Activated CD8-positive, alpha-beta T cell treated with anti-CD3 and anti-CD28 coated beads for 36 hours (primary cell): ENCODE measurements around the gene GRAMD1B. TPM values are rescaled to one million over a fixed set of nuclear protein-coding genes. Genes with fewer than 3 reads are reported as not detected.
A peak's percentile ranks its signal among the peaks of the same experiment; 100 is the strongest.

Experiments used
- ATAC-seq: fragments of 200-7000 bp; cut with Tn5 transposase; one replicate; pipeline ENCODE4 v1.10.0; 2021; ENCODE audit warnings: mild to moderate bottlenecking, moderate library complexity
- CTCF ChIA-PET: fragments of 350-600 bp; sonication (Branson Sonifier 250); formaldehyde crosslinking; loops from one replicate; lab custom pipeline; 2021; ENCODE audit warnings: antibody characterized with exemption; lab: Charles Lee
- POLR2A ChIA-PET: fragments of 350-600 bp; sonication (Branson Sonifier 250); formaldehyde crosslinking; loops from one replicate; lab custom pipeline; 2021; ENCODE audit warnings: antibody characterized with exemption; lab: Charles Lee
- DNase-seq: peaks from one replicate; pipeline ENCODE4 v3.0.0-alpha.2; 2020
- H3K27ac Mint-ChIP-seq: one replicate; pipeline ENCODE4 v1.8.0; 2021; ENCODE audit warnings: mild to moderate bottlenecking, mixed read lengths
- H3K27me3 Mint-ChIP-seq: one replicate; pipeline ENCODE4 v1.8.0; 2021; ENCODE audit warnings: mixed read lengths
- H3K36me3 Mint-ChIP-seq: one replicate; pipeline ENCODE4 v1.8.0; 2021; ENCODE audit warnings: low read depth, mixed read lengths
- H3K4me1 Mint-ChIP-seq: one replicate; pipeline ENCODE4 v1.8.0; 2021; ENCODE audit warnings: low read depth, mixed read lengths
- H3K4me3 Mint-ChIP-seq: one replicate; pipeline ENCODE4 v1.8.0; 2021; ENCODE audit warnings: mild to moderate bottlenecking, moderate library complexity, mixed read lengths
- H3K9me3 Mint-ChIP-seq: one replicate; pipeline ENCODE4 v1.8.0; 2021; ENCODE audit warnings: mixed read lengths
- intact Hi-C: fragments of 100-400 bp; cut with micrococcal nuclease; formaldehyde crosslinking; loops from one replicate; pipeline ENCODE4 v1.10.0; 2022
- total RNA-seq, 2 experiments: library from RNA; stranded (reverse); gene quantifications; one replicate each; pipeline ENCODE4 v1.2.3, GENCODE V29; 2021
- TF ChIP-seq, protein P1 (sequence below): fragments of 200-600 bp; IDR thresholded peaks from one replicate; pipeline ENCODE4 v1.8.0; 2022; ENCODE audit warnings: antibody characterized with exemption, mild to moderate bottlenecking

Gene GRAMD1B
- total RNA-seq, 2 experiments from 2014 or later: 15.4 to 16.2 TPM

DNA sequence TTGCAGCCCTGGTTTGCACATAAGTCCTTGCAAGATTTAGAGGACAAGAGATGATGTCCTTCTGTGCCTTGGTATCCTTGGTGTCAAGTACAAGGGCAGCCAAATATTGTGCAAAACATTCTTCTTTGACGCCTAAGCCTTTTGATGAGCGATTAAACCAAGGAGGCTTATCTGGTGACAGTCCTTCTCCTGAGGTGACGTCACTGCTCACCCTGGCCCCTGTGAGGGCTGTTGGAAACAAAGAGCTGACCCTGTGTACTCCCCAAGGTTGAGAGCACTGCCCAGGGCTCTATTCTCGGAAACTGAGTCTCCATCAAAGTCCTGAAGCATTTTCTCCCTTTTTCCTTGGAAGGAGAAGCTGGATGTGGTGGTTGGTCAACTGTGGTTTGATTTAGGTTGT, 4.7 kb upstream of the GRAMD1B start:
- H3K27ac Mint-ChIP-seq: no peak overlapping the region

DNA sequence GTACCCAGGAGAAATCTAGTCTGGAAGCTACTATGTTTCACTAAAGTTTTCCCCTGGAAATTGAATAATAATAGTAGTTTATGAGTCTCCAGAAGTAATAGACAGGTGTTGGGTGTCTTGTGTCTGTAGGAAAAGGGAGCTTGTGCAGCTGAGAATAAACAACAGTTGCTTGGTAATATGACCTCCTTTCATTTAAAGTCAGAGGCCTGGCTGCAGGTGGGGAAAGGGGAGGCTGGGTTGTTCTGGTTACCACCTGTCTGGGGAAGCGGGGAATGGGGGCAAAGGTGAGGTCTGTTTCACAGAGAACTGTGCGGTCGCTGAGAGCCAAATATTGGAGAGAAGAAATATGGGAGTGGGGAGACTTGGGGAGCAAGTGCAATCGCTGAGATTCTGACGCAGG, 3.3 kb upstream of the GRAMD1B start:
- Mint-ChIP-seq H3K9me3 (no peaks in the 10 kb centered on the region), H3K27ac (no peak overlapping the region)

More for the DNA sequence above, 4.7 kb upstream of the GRAMD1B start:
- ATAC-seq: no peak
- Mint-ChIP-seq H3K9me3 (no peaks in the 10 kb centered on the region), H3K4me3 (no peak overlapping the region), H3K27me3 (peaks cover 16% of the 10 kb centered on the region), H3K4me1 (peaks cover 7% of the 10 kb centered on the region), H3K36me3 (no peaks in the 10 kb centered on the region)
- intact Hi-C loops: no loop called here
- POLR2A ChIA-PET: interaction anchor here (0.7 kb wide), 1 partner anchor 218 kb away, joined by 3 read pairs; no protein-coding TSS in a partner anchor
- CTCF ChIA-PET: interaction anchor here (0.7 to 5.9 kb wide), 3 partner anchors 9 to 29 kb away, joined by 4 to 38 read pairs (median 4); no protein-coding TSS in a partner anchor
- DNase-seq: no peak
- TF ChIP-seq, protein P1, sequence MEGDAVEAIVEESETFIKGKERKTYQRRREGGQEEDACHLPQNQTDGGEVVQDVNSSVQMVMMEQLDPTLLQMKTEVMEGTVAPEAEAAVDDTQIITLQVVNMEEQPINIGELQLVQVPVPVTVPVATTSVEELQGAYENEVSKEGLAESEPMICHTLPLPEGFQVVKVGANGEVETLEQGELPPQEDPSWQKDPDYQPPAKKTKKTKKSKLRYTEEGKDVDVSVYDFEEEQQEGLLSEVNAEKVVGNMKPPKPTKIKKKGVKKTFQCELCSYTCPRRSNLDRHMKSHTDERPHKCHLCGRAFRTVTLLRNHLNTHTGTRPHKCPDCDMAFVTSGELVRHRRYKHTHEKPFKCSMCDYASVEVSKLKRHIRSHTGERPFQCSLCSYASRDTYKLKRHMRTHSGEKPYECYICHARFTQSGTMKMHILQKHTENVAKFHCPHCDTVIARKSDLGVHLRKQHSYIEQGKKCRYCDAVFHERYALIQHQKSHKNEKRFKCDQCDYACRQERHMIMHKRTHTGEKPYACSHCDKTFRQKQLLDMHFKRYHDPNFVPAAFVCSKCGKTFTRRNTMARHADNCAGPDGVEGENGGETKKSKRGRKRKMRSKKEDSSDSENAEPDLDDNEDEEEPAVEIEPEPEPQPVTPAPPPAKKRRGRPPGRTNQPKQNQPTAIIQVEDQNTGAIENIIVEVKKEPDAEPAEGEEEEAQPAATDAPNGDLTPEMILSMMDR: no peak

DNA sequence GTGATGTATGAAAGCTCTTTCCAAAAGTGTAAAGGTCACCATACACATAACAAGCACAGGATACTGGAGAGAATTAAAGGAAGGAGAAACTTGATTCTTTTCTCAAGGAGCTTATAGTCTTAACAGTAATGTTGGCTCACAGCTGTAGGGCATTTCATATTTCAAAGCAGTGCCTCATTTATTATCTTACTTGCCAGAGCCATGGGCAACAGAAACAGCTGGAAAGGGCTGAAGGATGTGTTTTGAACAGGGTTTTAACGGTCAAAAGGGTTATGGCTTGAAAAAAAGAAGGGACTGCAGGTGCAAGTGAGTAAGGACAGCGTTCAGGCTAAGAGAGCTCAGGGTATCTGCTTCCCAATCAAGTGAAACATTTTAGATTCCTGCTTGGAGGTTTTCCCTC, 2.7 kb upstream of the GRAMD1B start:
- no peak overlapping the region for H3K27ac Mint-ChIP-seq
- POLR2A ChIA-PET: interaction anchor here (0.8 to 2.1 kb wide), 2 partner anchors 51 to 56 kb away, joined by 6 read pairs; no protein-coding TSS in a partner anchor
- intact Hi-C loops: no loop called here
- peaks cover 3% of the 10 kb centered on the region for H3K36me3 Mint-ChIP-seq
- CTCF ChIA-PET: interaction anchor here (0.8 to 5.9 kb wide), 4 partner anchors 7 to 51 kb away, joined by 3 to 38 read pairs (median 4); no protein-coding TSS in a partner anchor
- H3K4me1 Mint-ChIP-seq: peaks cover 16% of the 10 kb centered on the region
- peaks cover 9% of the 10 kb centered on the region for H3K27me3 Mint-ChIP-seq
- DNase-seq (no peak), ATAC-seq (no peak)
- TF ChIP-seq, protein P1: no peak
- no peak overlapping the region for H3K4me3 Mint-ChIP-seq
- no peaks in the 10 kb centered on the region for H3K9me3 Mint-ChIP-seq

More for the DNA sequence above, 3.3 kb upstream of the GRAMD1B start:
- ChIA-PET CTCF (interaction anchor here (0.8 to 5.9 kb wide), 3 partner anchors 8 to 52 kb away, joined by 3 to 38 read pairs (median 5); no protein-coding TSS in a partner anchor), POLR2A (interaction anchor here (0.8 to 2.1 kb wide), 2 partner anchors 52 to 56 kb away, joined by 6 read pairs; no protein-coding TSS in a partner anchor)
- Mint-ChIP-seq H3K4me1 (peaks cover 12% of the 10 kb centered on the region), H3K27me3 (peaks cover 14% of the 10 kb centered on the region), H3K4me3 (no peak overlapping the region), H3K36me3 (no peaks in the 10 kb centered on the region)
- intact Hi-C loops: no loop called here
- TF ChIP-seq, protein P1: no peak
- no peak for ATAC-seq
- no peak for DNase-seq

DNA sequence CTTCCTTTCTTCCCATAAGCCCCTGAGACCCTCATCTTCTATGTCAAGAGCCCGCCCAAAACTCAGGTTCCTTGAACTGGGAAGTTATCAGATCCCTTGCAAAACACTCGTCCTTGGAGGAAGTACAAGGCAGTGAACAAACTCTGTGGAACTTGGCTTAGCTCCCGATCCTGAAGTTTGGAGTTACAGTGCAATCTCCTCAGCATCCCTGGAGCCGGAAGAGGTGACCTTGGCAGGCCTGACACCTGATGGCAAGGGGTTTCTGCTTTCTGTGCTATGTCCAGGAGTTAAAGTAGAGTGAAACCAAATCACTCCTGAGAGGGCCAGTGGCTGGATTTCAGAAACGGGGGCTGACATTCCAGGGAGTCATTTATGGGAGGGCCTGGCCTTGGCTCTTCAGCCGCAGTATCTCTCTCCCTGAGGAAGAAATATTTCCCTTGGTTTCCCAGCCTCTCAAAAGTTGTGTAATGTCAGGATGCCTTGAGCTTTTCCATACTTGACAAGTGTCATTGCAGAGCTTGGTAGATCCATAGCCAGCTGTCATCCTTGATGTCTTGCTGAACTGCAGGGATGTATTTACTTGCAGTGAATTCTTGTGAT, 1.9 kb upstream of the GRAMD1B start:
- POLR2A ChIA-PET: interaction anchor here (1.2 to 2.1 kb wide), 2 partner anchors 22 to 50 kb away, joined by 3 to 6 read pairs; no protein-coding TSS in a partner anchor
- DNase-seq (no peak), ATAC-seq (no peak)
- Mint-ChIP-seq H3K4me1 (peaks cover 20% of the 10 kb centered on the region), H3K36me3 (peaks cover 8% of the 10 kb centered on the region), H3K27me3 (peaks cover 6% of the 10 kb centered on the region), H3K4me3 (no peak overlapping the region), H3K27ac (no peak overlapping the region), H3K9me3 (no peaks in the 10 kb centered on the region)
- intact Hi-C loops: no loop called here
- TF ChIP-seq, protein P1: no peak
- CTCF ChIA-PET: interaction anchor here (0.7 to 5.9 kb wide), 5 partner anchors 17 to 51 kb away, joined by 3 to 38 read pairs (median 3); no protein-coding TSS in a partner anchor

DNA sequence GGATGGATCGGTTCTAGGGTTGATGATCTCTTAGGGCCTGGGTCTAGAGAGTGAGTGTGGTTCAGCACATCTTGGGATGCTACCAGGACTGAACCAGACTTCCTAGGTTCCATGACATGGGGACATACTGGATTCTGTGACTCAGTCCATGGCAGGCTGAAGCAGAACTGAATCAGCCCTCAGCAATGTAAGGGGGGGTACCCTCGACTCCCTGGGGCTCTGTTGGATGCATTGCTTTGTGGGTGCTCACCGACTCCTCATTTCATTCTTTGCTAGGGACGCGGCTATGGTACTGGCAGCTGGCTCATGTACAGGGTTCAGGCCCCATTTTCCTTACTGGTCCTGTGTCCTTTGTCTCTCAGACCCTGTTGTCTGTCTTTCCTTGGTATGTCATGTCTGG, 733 bp upstream of the GRAMD1B start:
- Mint-ChIP-seq H3K27me3 (peaks cover 3% of the 10 kb centered on the region), H3K4me3 (peak overlapping the region; percentile 82), H3K27ac (peak overlapping the region; percentile 81), H3K9me3 (no peaks in the 10 kb centered on the region), H3K4me1 (peaks cover 27% of the 10 kb centered on the region), H3K36me3 (peaks cover 10% of the 10 kb centered on the region)
- TF ChIP-seq, protein P1: no peak
- no peak for ATAC-seq
- ChIA-PET CTCF (interaction anchor here (0.9 to 5.9 kb wide), 5 partner anchors 19 to 376 kb away, joined by 3 to 38 read pairs (median 5); no protein-coding TSS in a partner anchor), POLR2A (no interaction called here)
- DNase-seq: no peak
- intact Hi-C loops: no loop called here
